Neuronal stem cell (in vitro differentiated cells): ENCODE results near the gene ANTXR1.

Experiments used
- DNase-seq: peaks from one replicate; pipeline ENCODE4 v3.0.0-alpha.2; 2013; ENCODE audit warnings: low spot score
- H2AFZ ChIP-seq: one replicate; pipeline ENCODE4 v1.6.1; 2013; ENCODE audit warnings: mild to moderate bottlenecking, low read length, inconsistent platforms
- H2AK5ac ChIP-seq: 2 replicates; pipeline ENCODE4 v1.6.1; 2013; ENCODE audit warnings: low read depth, mild to moderate bottlenecking, inconsistent platforms, low read length, moderate library complexity, mixed read lengths
- H2BK120ac ChIP-seq: 2 replicates; pipeline ENCODE4 v1.6.1; 2013; ENCODE audit warnings: low read depth, mild to moderate bottlenecking, inconsistent platforms, low read length, moderate library complexity, mixed read lengths
- H2BK12ac ChIP-seq: one replicate; pipeline ENCODE4 v1.6.1; 2013; ENCODE audit warnings: low read length, inconsistent platforms
- H2BK15ac ChIP-seq: 2 replicates; pipeline ENCODE4 v1.6.1; 2013; ENCODE audit warnings: mild to moderate bottlenecking, low read length, inconsistent platforms, mixed read lengths
- H2BK5ac ChIP-seq: one replicate; pipeline ENCODE4 v1.6.1; 2013; ENCODE audit warnings: inconsistent platforms, mild to moderate bottlenecking, low read length, moderate library complexity
- H3K14ac ChIP-seq: one replicate; pipeline ENCODE4 v1.6.1; 2013; ENCODE audit warnings: low read length, inconsistent platforms
- H3K18ac ChIP-seq: 2 replicates; pipeline ENCODE4 v1.6.1; 2013; ENCODE audit warnings: low read length, inconsistent platforms
- H3K23ac ChIP-seq: 2 replicates; pipeline ENCODE4 v1.6.1; 2013; ENCODE audit warnings: low read depth, mild to moderate bottlenecking, mixed read lengths, low read length, inconsistent platforms; ENCODE audit not compliant: poor library complexity
- H3K27ac ChIP-seq: replicated peaks from 3 replicates; pipeline ENCODE4 v1.5.1; 2013; ENCODE audit warnings: low read length, inconsistent platforms
- H3K27me3 ChIP-seq, 3 experiments: 2 replicates each; pipeline ENCODE4 v1.6.1; 2013; ENCODE audit warnings: low read length in 3 of 3, mild to moderate bottlenecking in 2 of 3, inconsistent platforms in 1 of 3, low read depth in 1 of 3, mixed read lengths in 1 of 3, moderate library complexity in 1 of 3; ENCODE audit not compliant: control insufficient read depth in 3 of 3, insufficient read depth in 3 of 3
- H3K36me3 ChIP-seq, 2 donors: replicated peaks in 1 of 2; 2 replicates each; pipeline ENCODE4 v1.6.1; 2013; ENCODE audit warnings: low read length in 2 of 2; ENCODE audit not compliant: control insufficient read depth in 2 of 2, insufficient read depth in 2 of 2
- H3K4ac ChIP-seq: 2 replicates; pipeline ENCODE4 v1.6.1; 2013; ENCODE audit warnings: inconsistent platforms, mild to moderate bottlenecking, low read length, moderate library complexity
- H3K4me1 ChIP-seq, 2 donors: 1 replicate in 1 of 2; 2 replicates in 1 of 2; pipeline ENCODE4 v1.6.1; 2013; ENCODE audit warnings: low read length in 2 of 2, low read depth in 1 of 2; ENCODE audit not compliant: control insufficient read depth in 2 of 2, insufficient read depth in 1 of 2
- H3K4me2 ChIP-seq: one replicate; pipeline ENCODE4 v1.6.1; 2013; ENCODE audit warnings: mild to moderate bottlenecking, low read length, inconsistent platforms; ENCODE audit not compliant: insufficient read depth, poor library complexity, severe bottlenecking
- H3K4me3 ChIP-seq, 2 donors: 2 replicates each; pipeline ENCODE4 v1.5.1; 2013; ENCODE audit warnings: low read length in 2 of 2, mild to moderate bottlenecking in 2 of 2, inconsistent platforms in 1 of 2, moderate library complexity in 1 of 2
- H3K79me1 ChIP-seq: one replicate; pipeline ENCODE4 v1.6.1; 2013; ENCODE audit warnings: low read depth, mild to moderate bottlenecking, inconsistent platforms, low read length, moderate library complexity
- H3K9ac ChIP-seq: one replicate; pipeline ENCODE4 v1.6.1; 2013; ENCODE audit warnings: mild to moderate bottlenecking, low read depth, low read length, inconsistent platforms; ENCODE audit not compliant: poor library complexity
- H3K9me3 ChIP-seq, 2 donors: replicated peaks in 1 of 2; 2 replicates each; pipeline versions ENCODE3 to v1.6.1; 2013; ENCODE audit warnings: low read length in 2 of 2, mild to moderate bottlenecking in 2 of 2, inconsistent platforms in 1 of 2, low read depth in 1 of 2, mixed read lengths in 1 of 2, moderate library complexity in 1 of 2; ENCODE audit not compliant: control insufficient read depth in 2 of 2, insufficient read depth in 1 of 2
- H4K8ac ChIP-seq: one replicate; pipeline ENCODE4 v1.6.1; 2013; ENCODE audit warnings: low read depth, mild to moderate bottlenecking, inconsistent platforms, low read length, moderate library complexity
- H4K91ac ChIP-seq: one replicate; pipeline ENCODE4 v1.6.1; 2013; ENCODE audit warnings: low read length, low read depth, mild to moderate bottlenecking, inconsistent platforms; ENCODE audit not compliant: poor library complexity
- WGBS, 2 donors: extraction: QIAGEN DNeasy Blood & Tissue Kit; methylation state at CpG; one replicate each; pipeline ENCODE4 v1.1.7; 2013; ENCODE audit warnings: missing lambda C conversion rate in 2 of 2, mixed read lengths in 1 of 2; ENCODE audit not compliant: insufficient read length in 2 of 2, insufficient replicate concordance in 1 of 2; ENCODE audit errors: extremely low coverage in 2 of 2; 5-methylcytosine and 5-hydroxymethylcytosine counted together

Gene ANTXR1

DNA sequence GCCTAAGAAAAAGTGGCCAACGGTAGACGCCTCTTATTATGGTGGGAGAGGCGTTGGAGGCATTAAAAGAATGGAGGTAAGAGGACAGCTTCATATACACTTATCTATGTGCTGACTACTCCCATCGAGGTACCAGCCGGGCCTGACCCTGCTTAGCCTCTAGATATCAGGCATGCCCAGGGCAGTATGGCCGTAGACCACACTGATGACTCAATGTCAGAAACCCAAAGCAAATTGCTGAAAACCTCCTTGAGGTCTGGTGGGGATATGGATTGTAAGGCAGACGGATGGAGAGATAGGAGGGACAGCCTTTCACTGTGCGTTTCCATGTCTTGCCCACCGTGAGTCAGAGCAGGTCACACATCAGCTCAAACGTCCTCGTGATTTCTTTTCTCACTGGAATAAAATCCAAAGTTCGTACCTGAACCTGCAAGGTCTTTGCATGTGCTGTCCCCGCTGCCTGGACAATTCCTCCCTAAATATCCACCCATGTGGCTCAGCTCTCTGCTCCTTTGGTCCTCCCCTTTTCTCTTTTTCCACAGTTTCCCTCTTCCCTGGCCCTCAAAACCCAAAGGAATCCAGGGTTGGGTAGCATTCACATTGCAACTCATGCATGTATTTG, 168.9 kb downstream of the ANTXR1 start:
- no peaks in the 10 kb centered on the region for H3K27me3 ChIP-seq
- no peak overlapping the region for H3K23ac ChIP-seq
- no peaks in the 10 kb centered on the region for H3K79me1 ChIP-seq
- H3K9ac ChIP-seq, result no peak overlapping the region
- H2BK5ac ChIP-seq, result no peak overlapping the region
- no CpG with 5 or more reads among the region's 13 CpGs for WGBS, 2 donors
- peaks cover 0 to 81% of the 10 kb centered on the region in 2 donors for H3K36me3 ChIP-seq
- peaks cover 0 to 11% of the 10 kb centered on the region in 2 donors for H3K4me1 ChIP-seq
- H3K4me3 ChIP-seq, result no peak overlapping the region
- H2AFZ ChIP-seq, result no peak overlapping the region
- no peak overlapping the region for H4K8ac ChIP-seq
- H4K91ac ChIP-seq, result no peak overlapping the region
- H3K4ac ChIP-seq, result no peak overlapping the region
- H3K9me3 ChIP-seq, result no peaks in the 10 kb centered on the region
- no peak overlapping the region for H3K27ac ChIP-seq
- H2BK120ac ChIP-seq, result no peak overlapping the region
- H3K4me2 ChIP-seq, result no peak overlapping the region
- H2BK15ac ChIP-seq, result no peak overlapping the region
- no peak overlapping the region for H3K18ac ChIP-seq
- H2AK5ac ChIP-seq, result no peak overlapping the region
- no peak overlapping the region for H2BK12ac ChIP-seq
- no peak overlapping the region for H3K14ac ChIP-seq
- no peak for DNase-seq

GRCh38 chr2:69183659-69184058, 170.7 kb downstream of the ANTXR1 start:
- no peaks in the 10 kb centered on the region for H3K27me3 ChIP-seq
- no peaks in the 10 kb centered on the region for H3K4me1 ChIP-seq
- H3K9me3 ChIP-seq, result no peaks in the 10 kb centered on the region
- DNase-seq, result no peak
- no peaks in the 10 kb centered on the region for H3K79me1 ChIP-seq
- H3K23ac ChIP-seq, result no peak overlapping the region
- no peak overlapping the region for H4K8ac ChIP-seq
- H3K36me3 ChIP-seq, result peaks cover 0 to 78% of the 10 kb centered on the region in 2 donors
- no peak overlapping the region for H3K18ac ChIP-seq
- no peak overlapping the region for H2BK15ac ChIP-seq
- no peak overlapping the region for H2BK5ac ChIP-seq
- no peak overlapping the region for H4K91ac ChIP-seq
- no peak overlapping the region for H2AFZ ChIP-seq
- H3K4ac ChIP-seq, result no peak overlapping the region
- H3K4me2 ChIP-seq, result no peak overlapping the region
- no CpG with 5 or more reads among the region's 2 CpGs for WGBS, 2 donors
- no peak overlapping the region for H3K14ac ChIP-seq
- no peak overlapping the region for H3K9ac ChIP-seq
- no peak overlapping the region for H2BK12ac ChIP-seq
- H3K27ac ChIP-seq, result no peak overlapping the region
- H2AK5ac ChIP-seq, result no peak overlapping the region
- H2BK120ac ChIP-seq, result no peak overlapping the region
- H3K4me3 ChIP-seq, result no peak overlapping the region

DNA sequence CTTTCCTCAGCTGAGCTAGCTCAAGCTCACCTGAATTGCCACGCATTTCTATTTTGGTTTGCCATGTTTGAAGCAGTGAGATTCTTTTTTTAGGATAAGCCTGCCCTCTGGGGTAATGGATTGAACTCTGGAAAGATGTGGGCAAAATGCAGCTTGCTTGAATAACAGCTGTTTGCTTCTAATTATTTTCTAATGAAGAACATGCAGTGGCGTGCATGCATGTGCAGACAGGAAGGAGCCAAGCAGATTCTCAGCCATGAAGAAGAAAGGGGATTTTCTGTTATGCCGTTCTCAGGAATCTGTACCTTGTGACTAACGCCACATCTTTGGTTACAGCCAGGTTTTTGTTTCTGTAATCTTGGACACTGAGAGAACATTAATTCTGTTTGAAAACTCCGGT, 171.2 kb downstream of the ANTXR1 start:
- Histone ChIP-seq H3K18ac (no peak overlapping the region), H3K14ac (no peak overlapping the region), H2BK120ac (no peak overlapping the region), H4K91ac (no peak overlapping the region), H3K27ac (no peak overlapping the region), H2BK12ac (no peak overlapping the region), H3K79me1 (no peaks in the 10 kb centered on the region), H4K8ac (no peak overlapping the region), H3K23ac (no peak overlapping the region), H3K9me3 (no peaks in the 10 kb centered on the region), H3K4me2 (no peak overlapping the region), H3K36me3 (peaks cover 0 to 83% of the 10 kb centered on the region in 2 donors), H3K4ac (no peak overlapping the region), H2AK5ac (no peak overlapping the region), H2BK5ac (no peak overlapping the region), H2BK15ac (no peak overlapping the region), H3K4me1 (no peaks in the 10 kb centered on the region), H3K4me3 (no peak overlapping the region), H3K27me3 (no peaks in the 10 kb centered on the region), H3K9ac (no peak overlapping the region), H2AFZ (no peak overlapping the region)
- DNase-seq, result no peak
- WGBS, 2 donors, result no CpG with 5 or more reads among the region's 5 CpGs

- Histone ChIP-seq H3K9ac (no peak overlapping the region), H3K27ac (no peak overlapping the region), H2BK120ac (no peak overlapping the region), H3K18ac (no peak overlapping the region), H2BK15ac (no peak overlapping the region), H2BK5ac (no peak overlapping the region), H3K27me3 (no peaks in the 10 kb centered on the region), H3K36me3 (peaks cover 0 to 89% of the 10 kb centered on the region in 2 donors), H3K4me2 (no peak overlapping the region), H3K79me1 (no peaks in the 10 kb centered on the region), H4K8ac (no peak overlapping the region), H3K14ac (no peak overlapping the region), H3K4me3 (no peak overlapping the region), H2AK5ac (no peak overlapping the region), H2AFZ (no peak overlapping the region), H3K9me3 (no peaks in the 10 kb centered on the region), H3K4me1 (peaks cover 0 to 2% of the 10 kb centered on the region in 2 donors), H4K91ac (no peak overlapping the region), H3K4ac (no peak overlapping the region), H3K23ac (no peak overlapping the region), H2BK12ac (no peak overlapping the region)
- WGBS, 2 donors, result no CpG with 5 or more reads among the region's 7 CpGs
- DNase-seq, result no peak
These were observed 172.8 kb downstream of the ANTXR1 start for GRCh38 chr2:69185807-69186206.
